Osteoblast (primary cell): ENCODE results near the gene XDH. TPM values are rescaled to one million over a fixed set of nuclear protein-coding genes. Genes with fewer than 3 reads are reported as not detected.

Source experiments
- DNase-seq: peaks from one replicate; pipeline ENCODE4 v3.0.0; 2011; ENCODE audit warnings: low spot score, mixed read lengths; ENCODE audit not compliant: insufficient read length; ENCODE audit errors: missing footprints
- H2AFZ ChIP-seq: 2 replicates; pipeline ENCODE4 v1.6.0; 2011; ENCODE audit warnings: mild to moderate bottlenecking, low read length
- H3K27ac ChIP-seq: 2 replicates; pipeline ENCODE4 v1.5.1; 2011; ENCODE audit warnings: mild to moderate bottlenecking, low read depth, low read length, moderate library complexity
- H3K27me3 ChIP-seq: 2 replicates; pipeline ENCODE4 v1.6.0; 2012; ENCODE audit warnings: mild to moderate bottlenecking, control low read depth, inconsistent platforms, low read length, moderate library complexity; ENCODE audit not compliant: insufficient read depth
- H3K36me3 ChIP-seq: 2 replicates; pipeline ENCODE4 v1.5.1; 2011; ENCODE audit warnings: mild to moderate bottlenecking, low read length, control low read depth, moderate library complexity; ENCODE audit not compliant: insufficient read depth
- H3K4me1 ChIP-seq: 2 replicates; pipeline ENCODE4 v1.5.1; 2011; ENCODE audit warnings: mild to moderate bottlenecking, low read length, control low read depth, moderate library complexity; ENCODE audit not compliant: insufficient read depth
- H3K4me2 ChIP-seq: 2 replicates; pipeline ENCODE4 v1.6.0; 2011; ENCODE audit warnings: mild to moderate bottlenecking, low read length; ENCODE audit not compliant: insufficient read depth
- H3K4me3 ChIP-seq: fragments of 200-600 bp; sonication (generic); 3 replicates; pipeline ENCODE4 v1.5.1; 2012; ENCODE audit warnings: mild to moderate bottlenecking, low read length, inconsistent platforms; ENCODE audit not compliant: insufficient read depth
- H3K79me2 ChIP-seq: 2 replicates; pipeline ENCODE4 v1.6.0; 2012; ENCODE audit warnings: mild to moderate bottlenecking, low read length, control low read depth, inconsistent platforms; ENCODE audit not compliant: insufficient read depth
- H3K9me3 ChIP-seq: 2 replicates; pipeline ENCODE4 v1.5.1; 2011; ENCODE audit warnings: low read depth, low read length, control low read depth
- H4K20me1 ChIP-seq: 2 replicates; pipeline ENCODE4 v1.6.0; 2012; ENCODE audit warnings: mild to moderate bottlenecking, low read length, control low read depth; ENCODE audit not compliant: insufficient read depth
- CTCF ChIP-seq: IDR thresholded peaks from 2 replicates; pipeline ENCODE4 v1.5.1; 2011; ENCODE audit warnings: mild to moderate bottlenecking, low read depth, low read length, moderate library complexity; ENCODE audit errors: extremely low read depth
- total RNA-seq: library from RNA; depleted of rRNA; stranded (reverse); fragments of >200 nt; gene quantifications from 2 replicates; pipeline ENCODE4 v1.2.3, GENCODE V29; 2012

Gene XDH
- total RNA-seq, 1 donor, result under 0.01 TPM

- Histone ChIP-seq H4K20me1 (no peaks in the 10 kb centered on the region), H3K27ac (no peak overlapping the region), H3K27me3 (no peaks in the 10 kb centered on the region), H3K4me3 (no peak overlapping the region), H3K4me1 (no peaks in the 10 kb centered on the region), H3K9me3 (no peaks in the 10 kb centered on the region), H2AFZ (no peak overlapping the region), H3K79me2 (no peaks in the 10 kb centered on the region), H3K4me2 (no peak overlapping the region), H3K36me3 (no peaks in the 10 kb centered on the region)
- no peak for DNase-seq
- TF ChIP-seq CTCF, result no peak
These were observed 15.4 kb upstream of the XDH start for GRCh38 chr2:31429759-31430438.

GRCh38 chr2:31429040-31429439 is 14.5 kb upstream of the XDH start:
- TF ChIP-seq CTCF, result no peak
- DNase-seq, result no peak
- no peaks in the 10 kb centered on the region for H3K27me3 ChIP-seq
- H4K20me1 ChIP-seq, result no peaks in the 10 kb centered on the region
- no peaks in the 10 kb centered on the region for H3K79me2 ChIP-seq
- no peaks in the 10 kb centered on the region for H3K36me3 ChIP-seq
- H3K27ac ChIP-seq, result no peak overlapping the region
- H3K4me2 ChIP-seq, result no peak overlapping the region
- no peaks in the 10 kb centered on the region for H3K4me1 ChIP-seq
- H3K9me3 ChIP-seq, result no peaks in the 10 kb centered on the region
- H2AFZ ChIP-seq, result no peak overlapping the region
- H3K4me3 ChIP-seq, result no peak overlapping the region

GRCh38 chr2:31428001-31428418 is 13.5 kb upstream of the XDH start:
- H3K4me2 ChIP-seq, result no peak overlapping the region
- no peaks in the 10 kb centered on the region for H3K79me2 ChIP-seq
- no peak overlapping the region for H3K27ac ChIP-seq
- H3K27me3 ChIP-seq, result no peaks in the 10 kb centered on the region
- no peaks in the 10 kb centered on the region for H3K9me3 ChIP-seq
- TF ChIP-seq CTCF, result peak; percentile 46
- no peaks in the 10 kb centered on the region for H3K36me3 ChIP-seq
- H3K4me1 ChIP-seq, result no peaks in the 10 kb centered on the region
- H4K20me1 ChIP-seq, result no peaks in the 10 kb centered on the region
- no peak overlapping the region for H2AFZ ChIP-seq
- no peak for DNase-seq
- H3K4me3 ChIP-seq, result no peak overlapping the region

GRCh38 chr2:31426096-31426495 is 11.6 kb upstream of the XDH start:
- Histone ChIP-seq H3K27me3 (no peaks in the 10 kb centered on the region), H3K4me3 (no peak overlapping the region), H2AFZ (no peak overlapping the region), H3K27ac (no peak overlapping the region), H3K4me2 (no peak overlapping the region), H3K4me1 (no peaks in the 10 kb centered on the region), H4K20me1 (no peaks in the 10 kb centered on the region), H3K36me3 (no peaks in the 10 kb centered on the region), H3K79me2 (no peaks in the 10 kb centered on the region), H3K9me3 (no peaks in the 10 kb centered on the region)
- no peak for DNase-seq
- no peak for TF ChIP-seq CTCF
